Pulmonary artery endothelial cell (primary cell): Measurements from ENCODE around the gene EIF2S3. TPM values are rescaled to one million over a fixed set of nuclear protein-coding genes. Genes with fewer than 3 reads are reported as not detected.

Experiments used
- total RNA-seq: library from RNA; depleted of rRNA; stranded (reverse); fragments of >200 nt; gene quantifications from 2 replicates; pipeline ENCODE4 v1.2.3, GENCODE V29; 2014

Gene EIF2S3
- total RNA-seq, 1 donor from 2014 or later = 386 TPM

Other genes starting within 250 kb of the EIF2S3 start
- gene APOO, start 147.0 kb upstream of the EIF2S3 start, total RNA-seq = 7.9 and 11.6 TPM in 2 replicates
- gene CXorf58, start 146.9 kb upstream of the EIF2S3 start, total RNA-seq = not detected in 2 replicates
- 4.4 and 6.5 TPM in 2 replicates for gene KLHL15, start 27.8 kb upstream of the EIF2S3 start, total RNA-seq
- gene ZFX, start 94.8 kb downstream of the EIF2S3 start, total RNA-seq = 33.0 and 47.5 TPM in 2 replicates